GM18508 (cell line): ENCODE data around the gene GDF10.

Experiments used
- ATAC-seq: cut with Tn5 transposase; IDR thresholded peaks from one replicate; pipeline ENCODE4 v1.9.1; 2021; ENCODE audit warnings: moderate number of reproducible peaks; ENCODE audit not compliant: insufficient read depth, unreplicated experiment

Gene GDF10

GRCh38 chr10:47268696-47269095 lies 31.3 kb upstream of the GDF10 start:
- ATAC-seq: no peak

- ATAC-seq: no peak
Observed at GRCh38 chr10:47269294-47269693, 30.7 kb upstream of the GDF10 start.

- no peak for ATAC-seq
Observed at GRCh38 chr10:47276071-47276470, 23.9 kb upstream of the GDF10 start.

- ATAC-seq: no peak
Observed at GRCh38 chr10:47276576-47277351, 23.2 kb upstream of the GDF10 start.

- ATAC-seq: no peak
Observed at GRCh38 chr10:47277352-47278151, 22.4 kb upstream of the GDF10 start.

- ATAC-seq: no peak
Observed at GRCh38 chr10:47278152-47278473, 21.9 kb upstream of the GDF10 start.

DNA sequence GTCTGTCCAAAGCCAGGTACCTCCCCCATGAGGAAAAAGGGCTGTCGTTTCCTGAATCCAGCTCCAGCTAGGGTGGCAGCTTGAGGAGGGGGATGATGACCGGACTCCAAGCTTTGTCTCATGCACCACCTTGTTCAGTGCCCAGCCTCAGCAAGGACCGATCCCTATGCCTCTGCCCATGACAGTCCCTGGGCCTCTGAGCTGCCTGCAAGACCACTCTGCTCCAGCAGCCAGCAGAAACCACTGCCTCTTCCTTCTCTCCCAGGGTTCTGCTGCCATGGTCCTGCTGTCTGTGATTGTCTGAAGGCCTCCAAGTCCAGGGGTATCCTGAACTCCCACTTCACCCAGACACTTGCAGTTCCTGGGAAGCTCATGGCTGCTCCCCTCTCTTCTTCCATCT lies 21.3 kb upstream of the GDF10 start:
- ATAC-seq: no peak

DNA sequence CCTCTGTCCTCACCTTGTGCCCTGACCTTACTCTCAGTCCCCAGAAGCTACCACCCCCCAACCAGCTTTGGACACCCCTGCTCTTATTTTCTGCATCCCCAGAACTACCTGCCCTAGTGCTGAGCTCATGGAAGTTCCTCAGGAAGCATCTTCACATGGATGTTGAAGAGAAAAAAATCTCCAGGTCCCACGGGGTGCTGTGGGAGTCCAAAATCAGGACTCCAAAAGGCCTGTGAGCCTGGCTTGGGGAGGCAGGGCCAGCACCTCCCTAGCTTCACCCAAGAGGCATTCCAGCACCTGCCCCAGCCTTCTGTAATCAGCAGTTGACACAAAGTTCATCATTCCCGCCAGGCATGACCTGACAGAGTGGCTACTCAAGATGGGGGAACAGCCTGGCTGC lies 20.7 kb upstream of the GDF10 start:
- ATAC-seq: no peak

DNA sequence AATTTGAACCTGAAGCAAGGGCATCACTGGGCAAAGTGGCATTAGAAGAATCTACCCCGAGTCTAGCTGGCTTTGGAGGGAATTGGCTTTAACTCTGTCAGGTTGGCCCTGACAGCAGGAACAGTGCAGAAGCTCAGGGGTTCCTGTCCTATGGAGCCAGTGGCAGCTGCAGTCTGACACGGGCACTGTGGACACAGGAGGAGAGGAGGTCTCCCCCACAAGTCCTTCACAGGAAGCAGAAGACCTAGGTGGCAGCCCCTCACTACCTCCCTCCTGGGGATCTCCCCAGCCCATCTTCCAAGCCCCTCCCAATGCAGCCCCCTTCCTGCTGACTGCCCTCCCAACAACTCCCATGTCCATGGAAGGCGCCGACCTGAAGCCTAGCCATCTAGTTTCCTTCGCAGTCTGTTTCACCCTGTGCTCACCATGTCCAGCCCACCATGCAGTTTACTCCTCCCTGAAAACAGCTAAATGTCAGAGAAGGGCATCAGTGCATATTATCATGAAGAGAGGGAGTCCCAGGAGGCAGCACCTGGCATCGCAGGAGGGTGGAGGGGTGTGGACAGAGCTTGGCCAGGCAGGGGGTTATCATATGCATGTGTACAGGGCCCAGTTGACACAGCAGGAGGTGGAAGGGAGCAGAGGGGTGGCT lies 17.9 kb upstream of the GDF10 start:
- no peak for ATAC-seq

GRCh38 chr10:47282657-47283018 lies 17.4 kb upstream of the GDF10 start:
- no peak for ATAC-seq

DNA sequence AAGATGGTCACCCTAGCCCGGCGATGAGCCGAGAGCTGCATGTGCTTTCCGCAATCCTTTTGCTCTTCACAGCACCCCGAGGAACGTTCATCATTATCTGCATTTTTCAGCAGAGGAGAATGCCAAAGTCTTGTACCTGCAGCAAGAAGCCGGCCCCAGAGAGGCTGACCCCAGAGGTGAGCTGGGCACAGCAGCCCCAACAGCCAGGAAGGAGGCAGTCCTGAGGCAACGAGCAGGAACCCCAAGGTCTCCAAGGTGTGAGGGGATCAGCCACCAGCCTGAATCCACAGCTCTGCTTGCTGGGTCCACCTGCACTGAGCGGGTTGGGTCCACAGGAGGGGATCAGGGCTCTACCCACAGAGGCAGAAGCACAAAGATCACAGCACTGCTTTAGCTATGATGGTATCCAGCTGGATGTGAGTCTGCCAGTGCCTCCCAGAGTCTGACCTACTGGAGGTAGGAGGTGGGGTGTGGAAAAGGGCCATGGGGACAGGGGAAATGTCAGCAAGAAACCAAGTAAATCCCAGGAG lies 16.8 kb upstream of the GDF10 start:
- ATAC-seq: no peak

DNA sequence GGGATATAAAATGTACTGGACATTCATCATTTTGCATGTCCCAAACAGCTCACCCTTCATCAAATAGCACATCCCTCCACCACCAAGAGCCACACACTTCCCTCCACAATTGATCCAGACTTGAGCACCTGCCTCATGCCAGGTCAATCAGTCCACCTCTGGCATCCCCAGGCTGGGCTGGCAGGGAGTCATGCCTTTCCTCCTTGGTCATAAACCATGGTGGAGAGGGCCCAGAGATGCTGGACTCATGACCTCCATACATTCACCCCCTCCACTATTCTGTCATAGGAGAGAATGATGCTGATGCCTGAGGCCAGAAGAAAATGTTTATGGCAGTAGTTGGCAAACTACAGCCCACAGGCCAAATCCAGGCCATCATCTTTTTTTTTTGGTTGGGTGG lies 16.1 kb upstream of the GDF10 start:
- ATAC-seq: no peak

- ATAC-seq: no peak
Observed at GRCh38 chr10:47285381-47286115, 14.4 kb upstream of the GDF10 start.

GRCh38 chr10:47286116-47286505 lies 13.9 kb upstream of the GDF10 start:
- no peak for ATAC-seq

- no peak for ATAC-seq
Observed at GRCh38 chr10:47286591-47287315, 13.2 kb upstream of the GDF10 start.

- ATAC-seq: no peak
Observed at GRCh38 chr10:47287365-47287802, 12.6 kb upstream of the GDF10 start.

DNA sequence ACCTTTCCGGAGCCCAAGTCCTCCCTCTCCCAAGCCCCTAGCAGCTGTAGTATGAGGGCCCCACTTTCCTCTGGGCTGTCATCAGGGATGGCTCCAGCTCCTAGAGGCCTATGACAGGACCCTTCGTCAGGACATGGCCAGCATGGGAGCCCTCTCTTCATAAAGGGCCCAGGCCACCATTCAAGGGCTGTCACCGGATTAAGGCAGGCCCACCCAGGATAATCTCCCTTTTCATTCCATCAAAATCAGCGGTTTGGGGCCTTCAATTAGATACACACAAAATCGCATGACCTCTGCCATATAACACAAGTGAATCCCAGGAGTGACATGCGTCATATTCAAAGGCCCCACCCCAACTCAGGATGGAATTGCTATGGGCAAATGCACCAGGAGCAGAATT lies 12.2 kb upstream of the GDF10 start:
- no peak for ATAC-seq

DNA sequence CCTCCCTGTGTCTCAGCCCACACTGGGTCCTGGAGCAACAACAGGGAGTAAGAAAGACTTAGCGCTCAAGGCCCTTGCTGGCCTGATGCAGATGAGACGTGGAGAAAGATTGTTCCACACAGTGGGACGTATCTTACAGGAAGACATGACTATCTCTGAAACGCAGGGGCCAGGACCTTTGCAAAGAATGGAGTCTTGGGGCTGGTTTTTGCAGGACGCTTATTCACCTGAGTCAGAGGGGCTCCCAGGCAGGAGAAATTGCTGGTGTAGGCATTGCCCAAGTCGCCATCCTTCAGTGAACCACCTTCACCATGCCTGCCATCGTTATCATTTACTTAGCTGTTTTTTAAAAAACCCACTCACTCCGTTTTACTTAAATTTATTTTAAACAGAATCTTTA lies 11.8 kb upstream of the GDF10 start:
- no peak for ATAC-seq

DNA sequence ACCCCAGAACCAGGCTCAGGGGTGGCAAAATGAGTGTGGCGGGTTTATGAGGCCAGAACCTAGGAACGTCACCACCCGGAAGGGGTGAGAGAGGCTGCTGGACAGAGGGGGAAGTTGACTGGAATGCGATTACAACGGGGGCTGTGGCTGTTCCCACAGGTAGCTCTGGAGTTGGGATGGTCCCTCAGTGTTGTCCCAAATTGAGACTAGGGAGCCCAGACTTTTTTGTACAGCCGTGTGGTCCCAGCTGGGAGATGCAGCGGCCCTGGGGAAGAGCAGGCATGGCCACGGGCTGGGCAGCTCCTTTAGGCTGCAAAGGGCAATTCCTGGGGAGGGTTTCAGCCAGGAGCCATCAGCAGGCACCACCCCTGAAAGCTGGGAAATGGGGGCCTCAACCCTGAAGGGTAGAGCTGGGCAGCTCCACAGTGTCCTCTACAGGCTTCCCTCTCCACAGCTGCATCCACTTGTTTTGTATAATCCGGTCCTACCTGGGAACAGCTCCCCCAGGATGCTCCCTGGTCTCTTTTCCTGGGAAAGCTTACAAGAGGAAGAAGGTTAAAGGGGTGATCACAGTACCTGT lies 11.0 kb upstream of the GDF10 start:
- no peak for ATAC-seq

DNA sequence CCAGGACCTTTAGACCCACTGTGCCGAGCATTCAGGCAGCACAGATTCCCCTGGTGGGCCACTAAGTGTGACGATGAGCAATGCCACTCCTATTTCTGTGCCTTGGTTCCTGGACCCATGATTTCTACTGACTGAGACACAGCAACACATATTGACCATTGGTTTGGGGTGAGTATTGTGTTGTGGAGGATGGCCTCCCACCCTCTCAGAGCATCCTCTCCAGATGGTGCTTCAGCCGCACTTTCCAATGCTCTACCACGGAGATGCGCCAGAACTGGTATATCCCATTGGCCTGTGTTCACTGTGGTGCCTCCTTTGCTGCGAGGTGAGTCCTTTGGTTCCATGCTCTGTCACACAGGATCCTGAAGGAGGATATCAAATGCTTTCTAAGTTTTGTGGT lies 10.1 kb upstream of the GDF10 start:
- ATAC-seq: no peak
